ENCODE measurements around the gene DCDC2C. TPM values are rescaled to one million over a fixed set of nuclear protein-coding genes. Genes with fewer than 3 reads are reported as not detected.

The DCDC2C gene
- total and polyA plus RNA-seq, 2 donors (not counting 3 experiments of a cell fraction or from before 2014, with no cell fraction given) = not detected

GRCh38 chr2:3670941-3671340 is 32.4 kb upstream of the DCDC2C start:
- dilution Hi-C loops (cut with MboI; ENCODE audit: extremely low pct_ligation_motif_present, low sequenced_read_pairs) (no loop called here), intact Hi-C loops (cut with micrococcal nuclease) (no loop called here)
- H3K27ac ChIP-seq (ENCODE audit: insufficient read depth, low read depth, low read length) = no peak overlapping the region
- no peak for FAIRE-seq
- H3K9ac ChIP-seq (replicated peaks; ENCODE audit: extremely low read depth, insufficient read depth, low read length) = no peak overlapping the region
- TF ChIP-seq GATA2 (IDR thresholded peaks at IDR 0.05; ENCODE audit: insufficient read depth, insufficient read length, low read depth, low read length) = no peak
- no peak for TF ChIP-seq MAX (IDR thresholded peaks at IDR 0.05; ENCODE audit: insufficient read depth, insufficient read length)
- TF ChIP-seq POLR2AphosphoS5 (IDR thresholded peaks at IDR 0.05; ENCODE audit: insufficient read depth, low read depth, low read length) = no peak
- no peak for TF ChIP-seq FOS (IDR thresholded peaks at IDR 0.05; ENCODE audit: borderline replicate concordance, insufficient read depth, low read length)
- TF ChIP-seq POLR2A (IDR thresholded peaks at IDR 0.05; ENCODE audit: low read depth, low read length) = no peak
- TF ChIP-seq EZH2 (IDR thresholded peaks at IDR 0.05; ENCODE audit: borderline replicate concordance, low read depth, low read length, severe bottlenecking) = no peak
- TF ChIP-seq CTCF (IDR thresholded peaks at IDR 0.05; ENCODE audit: extremely low read depth in 1 of 2, insufficient read depth in 1 of 2, low read depth in 1 of 2, low read length in 2 of 2) = no peak
- no peak for TF ChIP-seq JUN (IDR thresholded peaks at IDR 0.05; ENCODE audit: borderline replicate concordance, insufficient read depth, insufficient read length, low read depth)
- no peak for TF ChIP-seq MYC (IDR thresholded peaks at IDR 0.05; ENCODE audit: low read depth, low read length)
- no peaks in the 10 kb centered on the region for H4K20me1 ChIP-seq (replicated peaks; ENCODE audit: control insufficient read depth, extremely low read depth, insufficient read depth, low read length)
- ChIA-PET CTCF (no interaction called here), POLR2A (no interaction called here)
- H3K79me2 ChIP-seq (ENCODE audit: control insufficient read depth, insufficient read depth, low read length) = no peaks in the 10 kb centered on the region
- H3K9me3 ChIP-seq (replicated peaks; ENCODE audit: control insufficient read depth, insufficient read depth, low read length) = no peaks in the 10 kb centered on the region
- no peak overlapping the region for H3K4me2 ChIP-seq (ENCODE audit: insufficient read depth, low read length)
- no peak overlapping the region for H2AFZ ChIP-seq (ENCODE audit: low read depth, low read length)
- H3K4me1 ChIP-seq (ENCODE audit: control insufficient read depth, extremely low read depth, insufficient read depth, low read length) = no peaks in the 10 kb centered on the region
- BruUV-seq (replicated peaks) = no TSS peak
- H3K4me3 ChIP-seq (replicated peaks in 1 of 3; ENCODE audit: insufficient read depth in 1 of 3, low read depth in 1 of 3, low read length in 3 of 3) = no peak overlapping the region
- H3K36me3 ChIP-seq (ENCODE audit: control insufficient read depth in 2 of 2, extremely low read depth in 1 of 2, insufficient read depth in 2 of 2, low read length in 2 of 2) = no peaks in the 10 kb centered on the region
- H3K27me3 ChIP-seq (ENCODE audit: control insufficient read depth in 2 of 2, insufficient read depth in 2 of 2, low read length in 2 of 2) = no peaks in the 10 kb centered on the region
- no peak for DNase-seq (ENCODE audit: low read depth, low spot score)
- no peaks in the 10 kb centered on the region for H3K9me1 ChIP-seq (replicated peaks; ENCODE audit: control insufficient read depth, extremely low read depth, insufficient read depth, low read length)
